ENCODE data around the gene OTOP3.
"Not testable (repeated sequence)": the region's sequence is repeated elsewhere in the genome, so short reads cannot be mapped to it uniquely, and the experiment has no call there.

OTOP3 gene

GRCh38 chr17:74961657-74962350, 26.1 kb downstream of the OTOP3 start:
- peak; percentile 46 for DNase-seq (ENCODE audit: low read depth)

GRCh38 chr17:74962622-74963394, 27.1 kb downstream of the OTOP3 start:
- no peak for DNase-seq (ENCODE audit: low read depth)

GRCh38 chr17:74963656-74964055, 28.0 kb downstream of the OTOP3 start:
- DNase-seq (ENCODE audit: low read depth): no peak

GRCh38 chr17:74964246-74964761, 28.6 kb downstream of the OTOP3 start:
- DNase-seq (ENCODE audit: low read depth): no peak

- DNase-seq (ENCODE audit: low read depth): no peak
Observed at GRCh38 chr17:74964988-74965622, 29.4 kb downstream of the OTOP3 start.

- DNase-seq (ENCODE audit: low read depth): no peak
Observed at GRCh38 chr17:74968361-74968780, 32.7 kb downstream of the OTOP3 start.

GRCh38 chr17:74969501-74969900, 33.8 kb downstream of the OTOP3 start:
- not testable (repeated sequence) for DNase-seq (ENCODE audit: low read depth)

GRCh38 chr17:74970395-74970794, 34.7 kb downstream of the OTOP3 start:
- DNase-seq (ENCODE audit: low read depth): no peak

- DNase-seq (ENCODE audit: low read depth): no peak
Observed at GRCh38 chr17:74971069-74971841, 35.6 kb downstream of the OTOP3 start.

- DNase-seq (ENCODE audit: low read depth): no peak
Observed at GRCh38 chr17:74971842-74972106, 36.1 kb downstream of the OTOP3 start.

- no peak for DNase-seq (ENCODE audit: low read depth)
Observed at GRCh38 chr17:74972107-74972972, 36.6 kb downstream of the OTOP3 start, which contains the start of gene HID1. Gene HID1 (minus strand): TSS chr17:74972759. CDS start chr17:74972656, 103 bp downstream.

GRCh38 chr17:74972973-74973328, 37.3 kb downstream of the OTOP3 start:
- DNase-seq (ENCODE audit: low read depth): no peak

- no peak for DNase-seq (ENCODE audit: low read depth)
Observed at GRCh38 chr17:74975943-74976342, 40.2 kb downstream of the OTOP3 start.

- no peak for DNase-seq (ENCODE audit: low read depth)
Observed at GRCh38 chr17:74977802-74978201, 42.1 kb downstream of the OTOP3 start.

GRCh38 chr17:74978240-74978639, 42.5 kb downstream of the OTOP3 start:
- DNase-seq (ENCODE audit: low read depth): no peak

- no peak for DNase-seq (ENCODE audit: low read depth)
Observed at GRCh38 chr17:74979408-74980146, 43.9 kb downstream of the OTOP3 start.

GRCh38 chr17:74981318-74981978, 45.8 kb downstream of the OTOP3 start:
- DNase-seq (ENCODE audit: low read depth): no peak

GRCh38 chr17:74981979-74982662, 46.4 kb downstream of the OTOP3 start:
- no peak for DNase-seq (ENCODE audit: low read depth)

GRCh38 chr17:74982663-74983313, 47.1 kb downstream of the OTOP3 start:
- DNase-seq (ENCODE audit: low read depth): not testable (repeated sequence)
